ENCODE measurements around the gene ANG. TPM values are rescaled to one million over a fixed set of nuclear protein-coding genes. Genes with fewer than 3 reads are reported as not detected.

The ANG gene
- total RNA-seq, 3 donors from 2014 or later (not counting 1 experiment from before 2014, with no cell fraction given), result 0.35 TPM; not detected in 2

DNA sequence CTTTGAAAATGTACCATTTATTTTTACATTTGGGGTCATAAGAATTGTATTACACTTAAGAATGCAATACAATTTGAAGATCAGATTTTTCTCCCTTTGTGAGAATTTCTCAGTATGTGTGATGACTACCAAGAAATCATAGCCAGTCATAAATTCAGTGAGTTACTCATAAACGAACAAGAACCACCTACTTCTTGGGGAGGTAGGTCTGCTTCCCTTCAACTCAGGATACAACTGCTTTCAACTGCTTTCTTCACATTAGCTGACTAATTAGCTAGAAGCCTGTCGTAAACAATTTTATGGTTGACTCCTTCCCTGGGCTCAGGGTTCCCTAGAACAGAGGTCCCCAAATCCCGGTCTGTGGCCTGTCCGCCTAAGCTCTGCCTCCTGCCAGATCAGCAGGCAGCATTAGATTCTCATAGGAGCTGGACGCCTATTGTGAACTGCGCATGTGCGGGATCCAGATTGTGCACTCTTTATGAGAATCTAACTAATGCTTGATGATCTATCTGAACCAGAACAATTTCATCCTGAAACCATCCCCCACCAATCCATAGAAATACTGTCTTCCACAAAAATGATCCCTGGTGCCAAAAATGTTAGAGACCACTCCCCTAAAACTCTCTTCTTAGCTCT, 3.7 kb downstream of the ANG start:
- Mint-ChIP-seq H3K27me3 (ENCODE audit: low read depth in 2 of 2) (no peaks in the 10 kb centered on the region), H3K4me3 (no peak overlapping the region), H3K4me1 (peaks cover 6% of the 10 kb centered on the region in 2 donors), H3K9me3 (no peaks in the 10 kb centered on the region), H3K36me3 (no peaks in the 10 kb centered on the region), H3K27ac (no peak overlapping the region)
- Histone ChIP-seq H3K4me1 (ENCODE audit: control insufficient read depth, insufficient read depth, low read length) (no peaks in the 10 kb centered on the region), H3K27ac (ENCODE audit: low read length) (no peak overlapping the region), H3K9me3 (ENCODE audit: control insufficient read depth, insufficient read depth, low read length) (no peaks in the 10 kb centered on the region), H3K36me3 (ENCODE audit: control insufficient read depth, insufficient read depth, low read length) (no peaks in the 10 kb centered on the region), H3K27me3 (ENCODE audit: control insufficient read depth, insufficient read depth, low read length) (no peaks in the 10 kb centered on the region), H3K4me3 (ENCODE audit: low read length) (no peak overlapping the region)
- WGBS (ENCODE audit: insufficient coverage), result 85% methylated on average over 7 of the region's 7 CpGs
- TF ChIP-seq CTCF (IDR thresholded peaks at IDR 0.05), result no peak
- intact Hi-C loops (cut with micrococcal nuclease), result no loop called here
- no peak for ATAC-seq
- DNase-seq, result no peak

DNA sequence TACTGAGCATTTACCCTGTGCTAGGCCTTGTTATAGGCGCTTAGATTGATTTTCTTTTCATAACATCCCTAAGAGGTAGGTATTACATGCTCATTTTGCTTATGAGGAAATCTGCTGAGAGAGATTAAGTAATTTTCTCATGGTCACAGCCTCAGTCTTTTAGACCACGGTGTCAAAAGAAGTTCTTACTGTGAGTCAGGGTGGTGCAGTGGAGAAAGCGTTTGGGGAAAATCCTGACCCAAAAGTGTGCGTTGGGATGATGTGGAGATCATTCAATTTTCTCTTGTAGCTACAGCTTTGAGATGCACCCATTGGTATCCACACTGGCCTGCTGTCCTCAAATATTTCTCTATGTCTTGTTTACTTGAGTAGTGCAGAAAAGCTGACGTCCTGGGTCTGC, 8.2 kb downstream of the ANG start:
- no peaks in the 10 kb centered on the region for H3K4me1 ChIP-seq (ENCODE audit: control insufficient read depth, insufficient read depth, low read length)
- no peak overlapping the region for H3K27ac ChIP-seq (ENCODE audit: low read length)
- H3K4me3 ChIP-seq (ENCODE audit: low read length), result no peak overlapping the region
- H3K27me3 Mint-ChIP-seq (ENCODE audit: low read depth in 2 of 2), result no peaks in the 10 kb centered on the region
- intact Hi-C loops (cut with micrococcal nuclease), result loop anchor here (1.0 kb wide), 3 partner anchors 159 to 275 kb away; no protein-coding TSS in a partner anchor
- no peak overlapping the region for H3K27ac Mint-ChIP-seq
- WGBS (ENCODE audit: insufficient coverage), result 81% methylated on average over 4 of the region's 5 CpGs
- no peaks in the 10 kb centered on the region for H3K36me3 ChIP-seq (ENCODE audit: control insufficient read depth, insufficient read depth, low read length)
- DNase-seq, result no peak
- no peaks in the 10 kb centered on the region for H3K27me3 ChIP-seq (ENCODE audit: control insufficient read depth, insufficient read depth, low read length)
- no peak for TF ChIP-seq CTCF (IDR thresholded peaks at IDR 0.05)
- H3K4me1 Mint-ChIP-seq, result no peaks in the 10 kb centered on the region
- no peaks in the 10 kb centered on the region for H3K9me3 ChIP-seq (ENCODE audit: control insufficient read depth, insufficient read depth, low read length)
- no peaks in the 10 kb centered on the region for H3K36me3 Mint-ChIP-seq
- no peak for ATAC-seq
- H3K9me3 Mint-ChIP-seq, result no peaks in the 10 kb centered on the region
- H3K4me3 Mint-ChIP-seq, result no peak overlapping the region

- no peak overlapping the region for H3K27ac ChIP-seq (ENCODE audit: low read length)
- ATAC-seq (peak; percentile 78 to 85 (median 82)), DNase-seq (peak; percentile 61 to 82)
- no peaks in the 10 kb centered on the region for H3K9me3 ChIP-seq (ENCODE audit: control insufficient read depth, insufficient read depth, low read length)
- H3K36me3 ChIP-seq (ENCODE audit: control insufficient read depth, insufficient read depth, low read length), result no peaks in the 10 kb centered on the region
- Mint-ChIP-seq H3K36me3 (no peaks in the 10 kb centered on the region), H3K4me1 (no peaks in the 10 kb centered on the region), H3K9me3 (no peaks in the 10 kb centered on the region), H3K27me3 (ENCODE audit: low read depth in 2 of 2) (no peaks in the 10 kb centered on the region), H3K4me3 (no peak overlapping the region), H3K27ac (no peak overlapping the region)
- intact Hi-C loops (cut with micrococcal nuclease), result loop anchor here (1.0 kb wide), 3 partner anchors 158 to 274 kb away; no protein-coding TSS in a partner anchor
- 33% methylated on average over 6 of the region's 6 CpGs for WGBS (ENCODE audit: insufficient coverage)
- no peaks in the 10 kb centered on the region for H3K27me3 ChIP-seq (ENCODE audit: control insufficient read depth, insufficient read depth, low read length)
- peak; percentile 85 for TF ChIP-seq CTCF (IDR thresholded peaks at IDR 0.05)
- no peaks in the 10 kb centered on the region for H3K4me1 ChIP-seq (ENCODE audit: control insufficient read depth, insufficient read depth, low read length)
- H3K4me3 ChIP-seq (ENCODE audit: low read length), result no peak overlapping the region
Measured at GRCh38 chr14:20697273-20698017, 8.9 kb downstream of the ANG start.

Measured in natural killer cell (primary cell).